Caco-2 (cell line): ENCODE results near the gene KCTD12. TPM values are rescaled to one million over a fixed set of nuclear protein-coding genes. Genes with fewer than 3 reads are reported as not detected.

Source experiments
- BruUV-seq: library from RNA; stranded (reverse); fragments of 400-500 nt; replicated peaks from 2 replicates; lab custom pipeline; 2021; lab: Mats Ljungman, UMichigan
- CTCF ChIA-PET: fragments of 300-600 bp; sonication (Branson Sonifier 250); formaldehyde crosslinking; loops from one replicate; lab custom pipeline; 2022; ENCODE audit warnings: antibody characterized with exemption; lab: Charles Lee
- POLR2A ChIA-PET: fragments of 300-600 bp; sonication (Branson Sonifier 250); formaldehyde crosslinking; loops from one replicate; lab custom pipeline; 2022; ENCODE audit warnings: antibody characterized with exemption; lab: Charles Lee
- DNase-seq, 2 experiments: peaks; one replicate each; pipeline versions ENCODE4 v3.0.0 to v3.0.0-alpha.2; 2020 to 2022
- H3K27me3 ChIP-seq: replicated peaks from 2 replicates; pipeline ENCODE4 v1.6.0; 2011; ENCODE audit warnings: low read length; ENCODE audit not compliant: control insufficient read depth, insufficient read depth
- H3K36me3 ChIP-seq: 2 replicates; pipeline ENCODE4 v1.5.1; 2011; ENCODE audit warnings: low read length; ENCODE audit not compliant: control insufficient read depth, insufficient read depth
- H3K4me1 ChIP-seq: fragments of 250-450 bp; sonication (Bioruptor Pico); 2 replicates; pipeline ENCODE4 v1.5.1; 2020; ENCODE audit warnings: mild to moderate bottlenecking
- H3K4me3 ChIP-seq: 2 replicates; pipeline ENCODE4 v1.5.1; 2011; ENCODE audit warnings: low read depth, mild to moderate bottlenecking, control low read depth, low read length
- H3K9me3 ChIP-seq: fragments of 250-450 bp; sonication (Bioruptor Pico); 2 replicates; pipeline ENCODE4 v1.5.1; 2020; ENCODE audit warnings: mild to moderate bottlenecking, moderate library complexity
- H3K27ac Mint-ChIP-seq: one replicate; pipeline ENCODE4 v1.8.0; 2022; ENCODE audit warnings: mixed read lengths; ENCODE audit not compliant: unreplicated experiment
- H3K27me3 Mint-ChIP-seq: one replicate; pipeline ENCODE4 v1.8.0; 2022; ENCODE audit warnings: mixed read lengths; ENCODE audit not compliant: insufficient read depth, unreplicated experiment
- H3K36me3 Mint-ChIP-seq: one replicate; pipeline ENCODE4 v1.8.0; 2022; ENCODE audit warnings: mild to moderate bottlenecking, mixed read lengths; ENCODE audit not compliant: insufficient read depth, unreplicated experiment
- H3K4me1 Mint-ChIP-seq: one replicate; pipeline ENCODE4 v1.8.0; 2022; ENCODE audit warnings: low read depth, mixed read lengths; ENCODE audit not compliant: unreplicated experiment
- H3K4me3 Mint-ChIP-seq: one replicate; pipeline ENCODE4 v1.8.0; 2022; ENCODE audit warnings: mild to moderate bottlenecking, moderate library complexity, mixed read lengths; ENCODE audit not compliant: unreplicated experiment
- H3K9me3 Mint-ChIP-seq: one replicate; pipeline ENCODE4 v1.8.0; 2022; ENCODE audit warnings: mixed read lengths; ENCODE audit not compliant: unreplicated experiment
- CTCF ChIP-seq, 2 experiments: fragments of 200-600 bp in 1 of 2; IDR thresholded peaks; 1 replicate in 1 of 2; 2 replicates in 1 of 2; pipeline versions ENCODE4 v1.5.1 to v1.8.0; 2011 to 2022; ENCODE audit warnings: antibody characterized with exemption in 1 of 2, control low read depth in 1 of 2, inconsistent platforms in 1 of 2, low read depth in 1 of 2, low read length in 1 of 2, mild to moderate bottlenecking in 1 of 2, moderate library complexity in 1 of 2; ENCODE audit not compliant: insufficient read depth in 1 of 2, severe bottlenecking in 1 of 2, unreplicated experiment in 1 of 2
- intact Hi-C: fragments of 100-400 bp; cut with micrococcal nuclease; formaldehyde crosslinking; loops from one replicate; pipeline ENCODE4 v1.10.0; 2022; ENCODE audit not compliant: unreplicated experiment
- total RNA-seq: library from RNA; stranded (reverse); gene quantifications from 2 replicates; pipeline ENCODE4 v1.2.3, GENCODE V29; 2022

Gene KCTD12
- total RNA-seq, 1 experiment from 2014 or later = 1.8 TPM

GRCh38 chr13:76886005-76886291 is 257 bp downstream of the KCTD12 start:
- BruUV-seq = no TSS peak
- H3K4me1 ChIP-seq = 0 out of 2 replicates have a peak, but pooled peaks cover 15% of the 10 kb centered on the region
- TF ChIP-seq CTCF (IDR thresholded peaks at IDR 0.05; ENCODE audit: insufficient read depth in 1 of 2, low read depth in 1 of 2, low read length in 1 of 2, severe bottlenecking in 1 of 2, unreplicated experiment in 1 of 2) = no peak
- H3K4me3 ChIP-seq = peak overlapping the region; percentile 56
- ChIA-PET POLR2A (no interaction called here), CTCF (interaction anchor here (0.6 to 1.1 kb wide), 4 partner anchors 64 to 1230 kb away, joined by 3 to 9 read pairs (median 4); no protein-coding TSS in a partner anchor)
- no peaks in the 10 kb centered on the region for H3K36me3 ChIP-seq
- peak overlapping the region; percentile 79 for H3K4me3 Mint-ChIP-seq
- DNase-seq = no peak
- no peaks in the 10 kb centered on the region for H3K9me3 Mint-ChIP-seq
- H3K27me3 ChIP-seq = no peaks in the 10 kb centered on the region; the same call in 1 of the 2 replicates
- H3K9me3 ChIP-seq = no peaks in the 10 kb centered on the region
- intact Hi-C loops = loop anchor here (5.0 kb wide), 3 partner anchors 219 to 1199 kb away; no protein-coding TSS in a partner anchor
- peaks cover 14% of the 10 kb centered on the region for H3K4me1 Mint-ChIP-seq
- no peak overlapping the region for H3K27ac Mint-ChIP-seq
- H3K27me3 Mint-ChIP-seq = peaks cover 28% of the 10 kb centered on the region
- peaks cover 13% of the 10 kb centered on the region for H3K36me3 Mint-ChIP-seq

GRCh38 chr13:76885203-76886004 is 801 bp downstream of the KCTD12 start:
- DNase-seq = peak; percentile 55 to 59
- Mint-ChIP-seq H3K27me3 (peaks cover 22% of the 10 kb centered on the region), H3K4me3 (peak overlapping the region; percentile 79), H3K27ac (peak overlapping the region; percentile 35), H3K36me3 (peaks cover 13% of the 10 kb centered on the region), H3K9me3 (no peaks in the 10 kb centered on the region), H3K4me1 (peaks cover 14% of the 10 kb centered on the region)
- Histone ChIP-seq H3K9me3 (no peaks in the 10 kb centered on the region), H3K27me3 (no peaks in the 10 kb centered on the region; the same call in 1 of the 2 replicates), H3K36me3 (no peaks in the 10 kb centered on the region), H3K4me1 (0 out of 2 replicates have a peak, but pooled peaks cover 15% of the 10 kb centered on the region), H3K4me3 (peak overlapping the region; percentile 56)
- intact Hi-C loops = loop anchor here (1.0 to 5.0 kb wide), 4 partner anchors 63 to 1198 kb away; no protein-coding TSS in a partner anchor
- peak; percentile 8 to 40 for TF ChIP-seq CTCF (IDR thresholded peaks at IDR 0.05; ENCODE audit: insufficient read depth in 1 of 2, low read depth in 1 of 2, low read length in 1 of 2, severe bottlenecking in 1 of 2, unreplicated experiment in 1 of 2)
- POLR2A ChIA-PET = interaction anchor here (1.0 kb wide), 1 partner anchor 19 kb away, joined by 3 read pairs; no protein-coding TSS in a partner anchor
- no TSS peak for BruUV-seq
- CTCF ChIA-PET = interaction anchor here (0.6 to 1.1 kb wide), 7 partner anchors 63 to 1231 kb away, joined by 3 to 9 read pairs (median 3); no protein-coding TSS in a partner anchor

- intact Hi-C loops = loop anchor here (1.0 to 5.0 kb wide), 4 partner anchors 63 to 1198 kb away; no protein-coding TSS in a partner anchor
- DNase-seq = no peak
- no peak for TF ChIP-seq CTCF (IDR thresholded peaks at IDR 0.05; ENCODE audit: insufficient read depth in 1 of 2, low read depth in 1 of 2, low read length in 1 of 2, severe bottlenecking in 1 of 2, unreplicated experiment in 1 of 2)
- Histone ChIP-seq H3K9me3 (no peaks in the 10 kb centered on the region), H3K36me3 (no peaks in the 10 kb centered on the region), H3K4me3 (peak overlapping the region; percentile 56), H3K27me3 (no peaks in the 10 kb centered on the region; the same call in 1 of the 2 replicates), H3K4me1 (0 out of 2 replicates have a peak, but pooled peaks cover 15% of the 10 kb centered on the region)
- no TSS peak for BruUV-seq
- ChIA-PET POLR2A (interaction anchor here (1.0 kb wide), 1 partner anchor 19 kb away, joined by 3 read pairs; no protein-coding TSS in a partner anchor), CTCF (interaction anchor here (0.7 to 1.1 kb wide), 4 partner anchors 64 to 217 kb away, joined by 3 read pairs; no protein-coding TSS in a partner anchor)
- H3K27ac Mint-ChIP-seq = peak overlapping the region; percentile 35
- H3K9me3 Mint-ChIP-seq = no peaks in the 10 kb centered on the region
- H3K36me3 Mint-ChIP-seq = peaks cover 13% of the 10 kb centered on the region
- H3K4me1 Mint-ChIP-seq = peaks cover 14% of the 10 kb centered on the region
- peaks cover 18% of the 10 kb centered on the region for H3K27me3 Mint-ChIP-seq
- H3K4me3 Mint-ChIP-seq = peak overlapping the region; percentile 79
Measured at GRCh38 chr13:76884907-76885202, 1.4 kb downstream of the KCTD12 start.
